HEK293 (cell line): ENCODE results near the gene MAP2.

ENCODE experiments used
- SETDB1 ChIP-seq: IDR thresholded peaks from one replicate; pipeline ENCODE4 v1.6.1; 2017; ENCODE audit warnings: mild to moderate bottlenecking, low read length, moderate library complexity, mixed read lengths; ENCODE audit not compliant: insufficient read length
- ZNF114 ChIP-seq: fragments of 450-650 bp; formaldehyde crosslinking; IDR thresholded peaks from 2 replicates; pipeline ENCODE4 v1.5.0; 2017; ENCODE audit warnings: missing biosample characterization, missing genetic modification characterization
- ZNF335 ChIP-seq: fragments of 450-650 bp; formaldehyde crosslinking; conservative IDR thresholded peaks from 2 replicates; pipeline ENCODE4 v1.5.1; 2016; ENCODE audit warnings: missing biosample characterization, missing genetic modification characterization
- ZNF350 ChIP-seq: fragments of 450-650 bp; formaldehyde crosslinking; IDR thresholded peaks from 2 replicates; pipeline ENCODE4 v1.5.0; 2017; ENCODE audit warnings: missing biosample characterization, mild to moderate bottlenecking, missing genetic modification characterization
- ZNF48 ChIP-seq: fragments of 450-650 bp; formaldehyde crosslinking; IDR thresholded peaks from 2 replicates; pipeline ENCODE4 v1.5.1; 2016; ENCODE audit warnings: missing biosample characterization, missing genetic modification characterization
- ZNF623 ChIP-seq: fragments of 450-650 bp; formaldehyde crosslinking; IDR thresholded peaks from 2 replicates; pipeline ENCODE4 v1.5.1; 2016; ENCODE audit warnings: missing biosample characterization, missing genetic modification characterization
- TF ChIP-seq, protein P1 (sequence below): fragments of 450-650 bp; formaldehyde crosslinking; IDR thresholded peaks from 2 replicates; pipeline ENCODE4 v1.5.1; 2016; ENCODE audit warnings: missing biosample characterization, missing genetic modification characterization
- TF ChIP-seq, protein P2 (sequence below): fragments of 450-650 bp; IDR thresholded peaks from 2 replicates; pipeline ENCODE4 v1.5.1; 2018; ENCODE audit warnings: missing biosample characterization, mild to moderate bottlenecking, missing genetic modification characterization

DNA sequence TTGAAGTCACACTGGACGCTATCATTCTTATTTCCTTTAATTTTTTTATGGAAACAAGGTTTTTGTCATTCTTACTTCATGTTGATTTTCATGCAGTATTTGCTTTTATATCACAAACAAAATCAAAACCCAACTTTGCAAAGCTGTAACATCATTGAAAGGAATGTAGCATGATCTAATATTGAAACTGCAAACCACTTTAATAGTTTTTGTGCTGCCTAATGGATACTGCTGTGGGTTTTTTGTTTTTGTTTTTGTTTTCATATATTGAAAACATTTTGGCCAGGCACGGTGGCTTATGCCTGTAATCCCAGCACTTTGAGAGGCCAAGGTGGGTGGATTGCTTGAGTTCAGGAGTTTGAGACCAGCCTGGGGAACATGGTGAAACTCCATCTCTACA, 81.6 kb downstream of the MAP2 start:
- no peak for TF ChIP-seq ZNF48 (tag by site-specific recombination)
- TF ChIP-seq, protein P1, sequence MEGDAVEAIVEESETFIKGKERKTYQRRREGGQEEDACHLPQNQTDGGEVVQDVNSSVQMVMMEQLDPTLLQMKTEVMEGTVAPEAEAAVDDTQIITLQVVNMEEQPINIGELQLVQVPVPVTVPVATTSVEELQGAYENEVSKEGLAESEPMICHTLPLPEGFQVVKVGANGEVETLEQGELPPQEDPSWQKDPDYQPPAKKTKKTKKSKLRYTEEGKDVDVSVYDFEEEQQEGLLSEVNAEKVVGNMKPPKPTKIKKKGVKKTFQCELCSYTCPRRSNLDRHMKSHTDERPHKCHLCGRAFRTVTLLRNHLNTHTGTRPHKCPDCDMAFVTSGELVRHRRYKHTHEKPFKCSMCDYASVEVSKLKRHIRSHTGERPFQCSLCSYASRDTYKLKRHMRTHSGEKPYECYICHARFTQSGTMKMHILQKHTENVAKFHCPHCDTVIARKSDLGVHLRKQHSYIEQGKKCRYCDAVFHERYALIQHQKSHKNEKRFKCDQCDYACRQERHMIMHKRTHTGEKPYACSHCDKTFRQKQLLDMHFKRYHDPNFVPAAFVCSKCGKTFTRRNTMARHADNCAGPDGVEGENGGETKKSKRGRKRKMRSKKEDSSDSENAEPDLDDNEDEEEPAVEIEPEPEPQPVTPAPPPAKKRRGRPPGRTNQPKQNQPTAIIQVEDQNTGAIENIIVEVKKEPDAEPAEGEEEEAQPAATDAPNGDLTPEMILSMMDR (tag by site-specific recombination): no peak
- no peak for TF ChIP-seq ZNF623 (tag by site-specific recombination)
- TF ChIP-seq, protein P2, sequence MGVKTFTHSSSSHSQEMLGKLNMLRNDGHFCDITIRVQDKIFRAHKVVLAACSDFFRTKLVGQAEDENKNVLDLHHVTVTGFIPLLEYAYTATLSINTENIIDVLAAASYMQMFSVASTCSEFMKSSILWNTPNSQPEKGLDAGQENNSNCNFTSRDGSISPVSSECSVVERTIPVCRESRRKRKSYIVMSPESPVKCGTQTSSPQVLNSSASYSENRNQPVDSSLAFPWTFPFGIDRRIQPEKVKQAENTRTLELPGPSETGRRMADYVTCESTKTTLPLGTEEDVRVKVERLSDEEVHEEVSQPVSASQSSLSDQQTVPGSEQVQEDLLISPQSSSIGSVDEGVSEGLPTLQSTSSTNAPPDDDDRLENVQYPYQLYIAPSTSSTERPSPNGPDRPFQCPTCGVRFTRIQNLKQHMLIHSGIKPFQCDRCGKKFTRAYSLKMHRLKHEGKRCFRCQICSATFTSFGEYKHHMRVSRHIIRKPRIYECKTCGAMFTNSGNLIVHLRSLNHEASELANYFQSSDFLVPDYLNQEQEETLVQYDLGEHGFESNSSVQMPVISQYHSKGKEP (tag by site-specific recombination): no peak
- no peak for TF ChIP-seq ZNF350
- TF ChIP-seq SETDB1: no peak
- no peak for TF ChIP-seq ZNF114 (tag by site-specific recombination)
- TF ChIP-seq ZNF335 (tag by site-specific recombination): no peak
